GM12878 (cell line): ENCODE results near the gene AGGF1. TPM values are rescaled to one million over a fixed set of nuclear protein-coding genes. Genes with fewer than 3 reads are reported as not detected.

Experiments used
- CTCF ChIP-seq, 3 experiments: IDR thresholded peaks in 2 of 3; conservative IDR thresholded peaks in 1 of 3; 2 replicates each; pipeline ENCODE4 v1.5.1; 2011; ENCODE audit warnings: low read depth in 3 of 3, low read length in 3 of 3, mild to moderate bottlenecking in 3 of 3, control low read depth in 2 of 3, moderate library complexity in 2 of 3, inconsistent platforms in 1 of 3, mixed read lengths in 1 of 3; ENCODE audit not compliant: control insufficient read depth in 2 of 3, insufficient read depth in 1 of 3; ENCODE audit errors: extremely low read depth in 1 of 3
- EZH2 ChIP-seq: IDR thresholded peaks from 2 replicates; pipeline ENCODE4 v1.6.1; 2012; ENCODE audit warnings: low read depth, mild to moderate bottlenecking, control low read depth, inconsistent platforms, low read length, borderline replicate concordance; ENCODE audit not compliant: control insufficient read depth
- HDAC6 ChIP-seq: fragments of 200-600 bp; sonication (generic); IDR thresholded peaks from one replicate; pipeline ENCODE4 v1.8.0; 2017; ENCODE audit warnings: antibody characterized with exemption; ENCODE audit not compliant: unreplicated experiment
- KAT2A ChIP-seq: conservative IDR thresholded peaks from 2 replicates; pipeline ENCODE4 v1.6.1; 2011; ENCODE audit warnings: low read depth, low read length; ENCODE audit not compliant: control insufficient read depth
- LARP7 ChIP-seq: fragments of 450-650 bp; IDR thresholded peaks from 2 replicates; pipeline ENCODE4 v1.6.1; 2017; ENCODE audit warnings: mild to moderate bottlenecking
- NKRF ChIP-seq: fragments of 450-650 bp; conservative IDR thresholded peaks from 2 replicates; pipeline ENCODE4 v1.6.1; 2017; ENCODE audit warnings: mild to moderate bottlenecking, moderate library complexity
- NRF1 ChIP-seq: conservative IDR thresholded peaks from 2 replicates; pipeline ENCODE4 v1.6.1; 2011; ENCODE audit warnings: mild to moderate bottlenecking, low read depth, low read length, improper control_type of control experiment
- RB1 ChIP-seq: fragments of 450-650 bp; formaldehyde crosslinking; IDR thresholded peaks from 2 replicates; pipeline ENCODE4 v1.6.1; 2017; ENCODE audit warnings: mild to moderate bottlenecking, borderline replicate concordance
- RUNX3 ChIP-seq: IDR thresholded peaks from 2 replicates; pipeline ENCODE4 v1.6.1; 2012; ENCODE audit warnings: low read length, inconsistent platforms
- SIX5 ChIP-seq: IDR thresholded peaks from 2 replicates; pipeline ENCODE4 v1.6.1; 2011; ENCODE audit warnings: mild to moderate bottlenecking, low read depth, low read length, moderate library complexity; ENCODE audit not compliant: severe bottlenecking
- SMC3 ChIP-seq: IDR thresholded peaks from 2 replicates; pipeline ENCODE4 v1.6.1; 2011; ENCODE audit warnings: low read length, improper control_type of control experiment, borderline replicate concordance
- SREBF2 ChIP-seq: IDR thresholded peaks from 2 replicates; pipeline ENCODE4 v1.6.1; 2012; ENCODE audit warnings: mild to moderate bottlenecking, low read length
- ZBTB40 ChIP-seq: fragments of 450-650 bp; IDR thresholded peaks from 2 replicates; pipeline ENCODE4 v1.6.1; 2016; ENCODE audit warnings: mild to moderate bottlenecking, moderate library complexity, borderline replicate concordance
- ZNF207 ChIP-seq: fragments of 450-650 bp; IDR thresholded peaks from 2 replicates; pipeline ENCODE4 v1.6.1; 2014; ENCODE audit warnings: antibody characterized with exemption, mild to moderate bottlenecking, borderline replicate concordance
- ZNF274 ChIP-seq: IDR thresholded peaks from one replicate; pipeline ENCODE4 v1.8.0; 2011; ENCODE audit not compliant: insufficient read length, insufficient read depth
- ZNF687 ChIP-seq: fragments of 450-650 bp; IDR thresholded peaks from 2 replicates; pipeline ENCODE4 v1.6.1; 2017; ENCODE audit warnings: mild to moderate bottlenecking, moderate library complexity
- polyA plus RNA-seq, 11 experiments: library from polyadenylated mRNA; depleted of rRNA in 4 of 11; unstranded in 6 of 11; stranded (reverse) in 5 of 11; fragments of >200 nt; fragmentation: Nextera tagmentation in 4 of 11; fragmentation: Illumina TruSeq in 1 of 11; extraction: Ambion mirVana in 4 of 11; extraction: Trizol in 1 of 11; gene quantifications; 1 replicate in 1 of 11; 2 replicates in 10 of 11; pipeline versions ENCODE4 v1.2.1 to v1.2.3, GENCODE V29; 2011 to 2016; ENCODE audit warnings: inconsistent platforms in 2 of 11, missing spikeins in 2 of 11, low read depth in 1 of 11
- total RNA-seq, 4 experiments: library from RNA; depleted of rRNA in 3 of 4; stranded (reverse); fragments of >200 nt in 3 of 4; fragmentation: Illumina TruSeq in 1 of 4; extraction: Trizol in 1 of 4; gene quantifications; 2 replicates each; pipeline versions ENCODE4 v1.2.1 to v1.2.3, GENCODE V29; 2013 to 2021

The AGGF1 gene
- total and polyA plus RNA-seq, 10 of the 15 experiments (the other 5 are each of a cell fraction or from before 2014, with no cell fraction given) = 7.3 to 43.4 (median 20.2) TPM

- TF ChIP-seq ZBTB40 (no peak), NKRF (0 out of 2 replicates have a peak, but pooled peaks have one; percentile 17), RUNX3 (no peak), SREBF2 (no peak), ZNF207 (0 out of 2 replicates have a peak, but pooled peaks have one; percentile 38), SMC3 (peak; percentile 46; the same call in 1 of the 2 replicates), KAT2A (no peak), HDAC6 (peak; percentile 89), ZNF274 (no peak), RB1 (no peak), ZNF687 (peak; percentile 45; the same call in 1 of the 2 replicates), EZH2 (no peak), NRF1 (no peak), SIX5 (no peak), LARP7 (peak; percentile 79), CTCF (IDR thresholded peaks at IDR 0.05 in 2 of 3, conservative IDR thresholded peaks at IDR 0.05 in 1 of 3; ENCODE audit: control insufficient read depth in 2 of 3, extremely low read depth in 1 of 3, insufficient read depth in 1 of 3, low read depth in 3 of 3, low read length in 3 of 3) (peak; percentile 60 to 73 (median 66); a peak in 5 of 6 replicates)
Observed at GRCh38 chr5:77076961-77077828, 47.0 kb downstream of the AGGF1 start (continued).
